Measurements from ENCODE around the gene GPSM1.

DNA sequence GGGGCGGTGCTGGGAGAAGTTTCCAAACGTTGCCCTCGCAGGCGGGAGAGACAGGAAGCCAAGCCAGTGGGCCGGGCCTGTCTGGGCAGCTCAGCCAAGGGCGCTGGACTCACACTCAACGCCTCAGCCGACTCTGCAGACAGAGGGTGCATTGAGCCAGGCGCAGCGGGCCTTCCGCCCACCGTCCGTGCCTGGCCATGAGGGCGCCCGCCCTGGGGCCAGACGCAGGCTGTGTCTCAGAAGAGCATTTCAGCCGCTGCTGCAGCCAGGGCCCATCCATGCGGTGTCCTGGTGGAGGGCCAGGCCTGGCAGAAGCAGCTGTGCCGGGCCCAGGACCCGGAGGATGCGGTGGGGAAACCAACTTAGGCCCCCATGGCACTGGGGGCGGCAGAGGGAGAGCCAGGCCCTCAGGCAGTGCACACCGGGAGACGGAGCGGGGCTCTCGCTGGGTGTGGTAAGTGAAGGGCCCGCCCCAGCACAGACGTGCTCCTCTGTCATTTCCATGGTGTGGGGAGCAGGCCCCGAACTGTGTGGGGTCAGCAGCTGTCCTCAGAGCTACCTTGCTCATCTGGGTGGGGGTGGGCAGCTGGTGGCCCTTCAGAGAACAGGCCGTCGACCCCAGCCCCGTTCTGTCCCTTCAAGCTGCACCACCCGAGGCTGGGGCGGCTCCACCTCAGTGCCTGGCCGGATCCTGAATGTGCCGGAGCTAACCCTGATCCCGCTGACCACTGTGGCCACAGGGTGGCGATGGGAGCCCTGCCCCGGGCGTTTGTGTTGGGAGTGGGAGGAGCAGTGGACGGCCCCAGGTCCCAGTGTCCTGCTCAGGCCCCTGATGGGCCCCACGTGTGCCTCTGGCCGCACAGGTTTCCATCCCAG, 18.2 kb downstream of the GPSM1 start:
- TF ChIP-seq, protein P1, sequence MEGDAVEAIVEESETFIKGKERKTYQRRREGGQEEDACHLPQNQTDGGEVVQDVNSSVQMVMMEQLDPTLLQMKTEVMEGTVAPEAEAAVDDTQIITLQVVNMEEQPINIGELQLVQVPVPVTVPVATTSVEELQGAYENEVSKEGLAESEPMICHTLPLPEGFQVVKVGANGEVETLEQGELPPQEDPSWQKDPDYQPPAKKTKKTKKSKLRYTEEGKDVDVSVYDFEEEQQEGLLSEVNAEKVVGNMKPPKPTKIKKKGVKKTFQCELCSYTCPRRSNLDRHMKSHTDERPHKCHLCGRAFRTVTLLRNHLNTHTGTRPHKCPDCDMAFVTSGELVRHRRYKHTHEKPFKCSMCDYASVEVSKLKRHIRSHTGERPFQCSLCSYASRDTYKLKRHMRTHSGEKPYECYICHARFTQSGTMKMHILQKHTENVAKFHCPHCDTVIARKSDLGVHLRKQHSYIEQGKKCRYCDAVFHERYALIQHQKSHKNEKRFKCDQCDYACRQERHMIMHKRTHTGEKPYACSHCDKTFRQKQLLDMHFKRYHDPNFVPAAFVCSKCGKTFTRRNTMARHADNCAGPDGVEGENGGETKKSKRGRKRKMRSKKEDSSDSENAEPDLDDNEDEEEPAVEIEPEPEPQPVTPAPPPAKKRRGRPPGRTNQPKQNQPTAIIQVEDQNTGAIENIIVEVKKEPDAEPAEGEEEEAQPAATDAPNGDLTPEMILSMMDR (IDR thresholded peaks at IDR 0.05): peak; percentile 56
- no peak for TF ChIP-seq EZH2phosphoT487 (IDR thresholded peaks at IDR 0.05)
